OCI-LY7 (cell line): ENCODE measurements around the gene LRRC26.

Experiments
- CTCF ChIP-seq: fragments of 200-600 bp; sonication (generic); conservative IDR thresholded peaks from 2 replicates; pipeline ENCODE4 v1.5.1; 2014; ENCODE audit warnings: mild to moderate bottlenecking, antibody characterized with exemption, low read length, moderate library complexity, mixed read lengths
- EZH2phosphoT487 ChIP-seq: fragments of 200-600 bp; sonication (generic); IDR thresholded peaks from 2 replicates; pipeline ENCODE4 v1.6.1; 2018; ENCODE audit warnings: low read depth, borderline replicate concordance, mild to moderate bottlenecking, mixed run types, antibody characterized with exemption, low read length, moderate library complexity, mixed read lengths

GRCh38 chr9:137190315-137190856 lies 20.5 kb upstream of the LRRC26 start:
- TF ChIP-seq CTCF = no peak
- no peak for TF ChIP-seq EZH2phosphoT487
